SK-N-SH (cell line): ENCODE results near the gene ZFYVE16. TPM values are rescaled to one million over a fixed set of nuclear protein-coding genes. Genes with fewer than 3 reads are reported as not detected.

Experiments
- CTCF ChIA-PET: fragments of 300-600, 350-600 bp; formaldehyde crosslinking; extraction: SDS; loops from one replicate; lab custom pipeline; 2021; lab: Yijun Ruan, JAX
- POLR2A ChIA-PET: fragments of 350-600 bp; sonication (Branson Sonifier 250); formaldehyde crosslinking; extraction: SDS; loops from one replicate; lab custom pipeline; 2020; ENCODE audit warnings: antibody characterized with exemption, inconsistent platforms; lab: Yijun Ruan, JAX
- DNase-seq: peaks from one replicate; pipeline ENCODE4 v3.0.0; 2012
- H2AFZ ChIP-seq: fragments of 200-600 bp; sonication (generic); 2 replicates; pipeline ENCODE4 v1.8.1; 2016; ENCODE audit warnings: antibody characterized with exemption, mild to moderate bottlenecking, low read depth
- H3F3A ChIP-seq: fragments of 200-600 bp; sonication (generic); replicated peaks from 2 replicates; pipeline ENCODE3; 2016; ENCODE audit warnings: antibody characterized with exemption, mild to moderate bottlenecking; ENCODE audit not compliant: insufficient read depth
- H3K27ac ChIP-seq, 2 experiments: fragments of 200-500 bp in 1 of 2; fragments of 200-600 bp in 1 of 2; sonication (Bioruptor generic) in 1 of 2; sonication (generic), shearing (Covaris generic) in 1 of 2; 2 replicates each; pipeline versions ENCODE4 v1.5.1 to v1.6.1; 2014 to 2016; ENCODE audit warnings: low read depth in 2 of 2, inconsistent platforms in 1 of 2, low read length in 1 of 2, mild to moderate bottlenecking in 1 of 2, mixed read lengths in 1 of 2
- H3K27me3 ChIP-seq: fragments of 200-600 bp; sonication (generic), shearing (Covaris generic); 2 replicates; pipeline ENCODE4 v1.6.1; 2016; ENCODE audit warnings: mixed run types; ENCODE audit not compliant: insufficient read depth
- H3K36me3 ChIP-seq, 2 experiments: fragments of 200-500 bp in 1 of 2; fragments of 200-600 bp in 1 of 2; sonication (Bioruptor generic) in 1 of 2; sonication (generic) in 1 of 2; replicated peaks in 1 of 2; 2 replicates each; pipeline versions ENCODE3 to v1.5.1; 2014 to 2016; ENCODE audit warnings: low read length in 1 of 2, mild to moderate bottlenecking in 1 of 2; ENCODE audit not compliant: insufficient read depth in 2 of 2, control insufficient read depth in 1 of 2
- H3K4me1 ChIP-seq, 2 experiments: fragments of 200-500 bp in 1 of 2; fragments of 200-600 bp in 1 of 2; sonication (Bioruptor generic) in 1 of 2; sonication (generic), shearing (Covaris generic) in 1 of 2; 2 replicates each; pipeline versions ENCODE4 v1.5.1 to v1.6.1; 2014 to 2016; ENCODE audit warnings: low read depth in 1 of 2, low read length in 1 of 2, mixed run types in 1 of 2; ENCODE audit not compliant: insufficient read depth in 2 of 2, control insufficient read depth in 1 of 2
- H3K4me2 ChIP-seq: fragments of 200-600 bp; sonication (generic), shearing (Covaris generic); 2 replicates; pipeline ENCODE4 v1.6.1; 2017; ENCODE audit warnings: mixed run types
- H3K4me3 ChIP-seq, 2 experiments: fragments of 200-500 bp in 1 of 2; fragments of 200-600 bp in 1 of 2; sonication (Bioruptor generic) in 1 of 2; sonication (generic), shearing (Covaris generic) in 1 of 2; 2 replicates each; pipeline versions ENCODE4 v1.5.1 to v1.8.1; 2014 to 2016; ENCODE audit warnings: low read depth in 2 of 2, inconsistent platforms in 1 of 2, low read length in 1 of 2, mild to moderate bottlenecking in 1 of 2, mixed read lengths in 1 of 2, moderate library complexity in 1 of 2
- H3K79me2 ChIP-seq: fragments of 200-600 bp; sonication (generic); 2 replicates; pipeline ENCODE4 v1.8.1; 2017; ENCODE audit warnings: mild to moderate bottlenecking; ENCODE audit not compliant: insufficient read depth
- H3K9ac ChIP-seq: fragments of 200-600 bp; sonication (generic); 2 replicates; pipeline ENCODE4 v1.6.1; 2017; ENCODE audit warnings: mixed run types
- H3K9me2 ChIP-seq: fragments of 200-600 bp; sonication (generic); 2 replicates; pipeline ENCODE4 v1.6.1; 2017; ENCODE audit warnings: mixed run types
- H3K9me3 ChIP-seq: fragments of 200-600 bp; sonication (generic); 2 replicates; pipeline ENCODE4 v1.6.1; 2017; ENCODE audit warnings: mixed run types, mild to moderate bottlenecking, moderate library complexity
- H4K20me1 ChIP-seq: fragments of 200-600 bp; sonication (generic); 2 replicates; pipeline ENCODE4 v1.6.1; 2017; ENCODE audit warnings: mild to moderate bottlenecking, mixed run types; ENCODE audit not compliant: insufficient read depth
- ELF1 ChIP-seq: IDR thresholded peaks from 2 replicates; pipeline ENCODE4 v1.4.0; 2012
- EP300 ChIP-seq, 2 experiments: IDR thresholded peaks; 2 replicates each; pipeline versions ENCODE4 v1.4.0 to v1.6.1; 2012; ENCODE audit warnings: borderline replicate concordance in 1 of 2, low read depth in 1 of 2, low read length in 1 of 2
- FOSL2 ChIP-seq: IDR thresholded peaks from 2 replicates; pipeline ENCODE4 v1.4.0; 2012; ENCODE audit warnings: low read depth, mild to moderate bottlenecking, moderate library complexity, borderline replicate concordance
- FOXJ3 ChIP-seq: sonication (generic); formaldehyde crosslinking; IDR thresholded peaks from 2 replicates; pipeline ENCODE4 v1.5.1; 2020; ENCODE audit warnings: mild to moderate bottlenecking, missing genetic modification reagents
- IRF3 ChIP-seq: fragments of 150-350 bp; IDR thresholded peaks from 2 replicates; pipeline ENCODE4 v1.6.1; 2016; ENCODE audit warnings: mild to moderate bottlenecking, low read depth, low read length
- JUND ChIP-seq: IDR thresholded peaks from 2 replicates; pipeline ENCODE4 v1.4.0; 2012
- MEF2A ChIP-seq: IDR thresholded peaks from 2 replicates; pipeline ENCODE4 v1.4.0; 2012; ENCODE audit warnings: low read depth, borderline replicate concordance
- NFIC ChIP-seq: IDR thresholded peaks from 2 replicates; pipeline ENCODE4 v1.4.0; 2012; ENCODE audit warnings: borderline replicate concordance
- NRF1 ChIP-seq: IDR thresholded peaks from 2 replicates; pipeline ENCODE4 v1.6.1; 2012; ENCODE audit warnings: low read depth, mild to moderate bottlenecking, low read length
- PBX3 ChIP-seq: IDR thresholded peaks from 2 replicates; pipeline ENCODE4; 2012
- RAD21 ChIP-seq: IDR thresholded peaks from 2 replicates; pipeline ENCODE4 v1.6.1; 2012; ENCODE audit warnings: mild to moderate bottlenecking, low read length
- RCOR1 ChIP-seq: fragments of 150-350 bp; IDR thresholded peaks from 2 replicates; pipeline ENCODE4 v1.6.1; 2017; ENCODE audit warnings: antibody characterized with exemption, low read length
- REST ChIP-seq: IDR thresholded peaks from 2 replicates; pipeline ENCODE4 v1.6.1; 2012; ENCODE audit warnings: mild to moderate bottlenecking, low read depth, low read length, moderate library complexity
- RFX5 ChIP-seq: IDR thresholded peaks from 2 replicates; pipeline ENCODE4 v1.6.1; 2012; ENCODE audit warnings: mild to moderate bottlenecking, improper control_type of control experiment, low read length
- SIN3A ChIP-seq: IDR thresholded peaks from 2 replicates; pipeline ENCODE4 v1.6.1; 2012; ENCODE audit warnings: low read depth, mild to moderate bottlenecking, low read length, moderate library complexity, borderline replicate concordance
- TCF12 ChIP-seq: IDR thresholded peaks from 2 replicates; pipeline ENCODE4 v1.4.0; 2012
- USF1 ChIP-seq: IDR thresholded peaks from 2 replicates; pipeline ENCODE4 v1.4.0; 2012; ENCODE audit warnings: low read depth, borderline replicate concordance
- WGBS: methylation state at CpG from one replicate; pipeline ENCODE4 v1.1.6; 2017; ENCODE audit warnings: low lambda C conversion rate; 5-methylcytosine and 5-hydroxymethylcytosine counted together
- polyA plus RNA-seq, 3 experiments: library from polyadenylated mRNA; depleted of rRNA; stranded (reverse); fragments of >200 nt; gene quantifications; 2 replicates each; pipeline ENCODE4 v1.2.3, GENCODE V29; 2012

Gene ZFYVE16
- polyA plus RNA-seq, 1 of the 3 experiments (the other 2 are of a cell fraction) = 3.3 TPM

- Histone ChIP-seq H3F3A (no peaks in the 10 kb centered on the region), H3K9ac (no peak overlapping the region), H4K20me1 (no peaks in the 10 kb centered on the region), H3K9me3 (no peaks in the 10 kb centered on the region), H3K27me3 (no peaks in the 10 kb centered on the region), H3K36me3 (no peaks in the 10 kb centered on the region), H3K27ac (no peak overlapping the region)
- CTCF ChIA-PET = interaction anchor here (1.3 kb wide), 1 partner anchor 43 kb away, joined by 3 read pairs; the partner anchor contains the start of gene ZFYVE16
- POLR2A ChIA-PET = no interaction called here
- TF ChIP-seq MEF2A (no peak), SIN3A (no peak), NRF1 (no peak), FOXJ3 (CRISPR knock-in tag) (no peak), JUND (no peak), ELF1 (no peak), PBX3 (no peak)
- TF ChIP-seq, all 33 proteins: peak for 0
- H3K4me1 ChIP-seq = peaks cover 0 to 2% of the 10 kb centered on the region in 2 experiments; a peak in 1 of 4 replicates
- no peaks in the 10 kb centered on the region for H3K79me2 ChIP-seq
- 65% methylated on average over 6 of the region's 6 CpGs for WGBS
- H3K4me2 ChIP-seq = no peak overlapping the region
- H2AFZ ChIP-seq = no peak overlapping the region
- no peaks in the 10 kb centered on the region for H3K9me2 ChIP-seq
- DNase-seq = no peak
- H3K4me3 ChIP-seq = no peak overlapping the region
These were observed 43.0 kb upstream of the ZFYVE16 start for GRCh38 chr5:80364892-80365291.

- Histone ChIP-seq H3K27me3 (no peaks in the 10 kb centered on the region), H3K4me3 (no peak overlapping the region), H3K27ac (no peak overlapping the region), H2AFZ (no peak overlapping the region; the same call in 1 of the 2 replicates), H3K9ac (no peak overlapping the region), H3K4me1 (peaks cover 0 to 2% of the 10 kb centered on the region in 2 experiments; a peak in 1 of 4 replicates), H4K20me1 (no peaks in the 10 kb centered on the region), H3K9me2 (no peaks in the 10 kb centered on the region), H3K36me3 (no peaks in the 10 kb centered on the region), H3K4me2 (no peak overlapping the region), H3F3A (no peaks in the 10 kb centered on the region), H3K9me3 (no peaks in the 10 kb centered on the region), H3K79me2 (no peaks in the 10 kb centered on the region)
- no peak for TF ChIP-seq RFX5
- TF ChIP-seq JUND = no peak
- no peak for TF ChIP-seq REST
- TF ChIP-seq FOSL2 = no peak
- no peak for TF ChIP-seq RAD21
- TF ChIP-seq NFIC = no peak
- TF ChIP-seq EP300 (IDR thresholded peaks at IDR 0.05; ENCODE audit: borderline replicate concordance in 1 of 2, low read depth in 1 of 2, low read length in 1 of 2) = no peak
- no peak for TF ChIP-seq USF1
- TF ChIP-seq IRF3 = no peak
- TF ChIP-seq RCOR1 = no peak
- no peak for TF ChIP-seq NRF1
- no peak for TF ChIP-seq TCF12
- 45% methylated on average over 4 of the region's 4 CpGs for WGBS
- ChIA-PET CTCF (interaction anchor here (1.1 kb wide), 1 partner anchor 11 kb away, joined by 3 read pairs; no protein-coding TSS in a partner anchor), POLR2A (no interaction called here)
- DNase-seq = no peak
These were observed 39.0 kb upstream of the ZFYVE16 start for GRCh38 chr5:80368661-80369480.
